HL-60/S4 (cell line): Measurements from ENCODE around the gene SCARB2.
"Not testable (repeated sequence)": the region's sequence is repeated elsewhere in the genome, so short reads cannot be mapped to it uniquely, and the experiment has no call there.

Source experiments
- in situ Hi-C: fragments of 300-500 bp; cut with MboI; formaldehyde crosslinking; loops from 2 replicates; pipeline ENCODE4 v1.14.3; 2022; ENCODE audit warnings: low sequenced_read_pairs

SCARB2 gene

GRCh38 chr4:76213415-76214176, at the start of gene SCARB2:
SCARB2 (minus strand) TSS chr4:76213824; CDS start chr4:76213543, 281 bp downstream.
- in situ Hi-C loops, result no loop called here

GRCh38 chr4:76260571-76260970, 46.9 kb upstream of the SCARB2 start:
- in situ Hi-C loops, result no loop called here

- in situ Hi-C loops, result no loop called here
Measured at GRCh38 chr4:76257824-76258223, 44.2 kb upstream of the SCARB2 start.

- in situ Hi-C loops, result no loop called here
Measured at GRCh38 chr4:76256968-76257367, 43.3 kb upstream of the SCARB2 start.

- in situ Hi-C loops, result no loop called here
Measured at GRCh38 chr4:76256032-76256431, 42.4 kb upstream of the SCARB2 start.

GRCh38 chr4:76253511-76253910, 39.9 kb upstream of the SCARB2 start:
- in situ Hi-C loops, result no loop called here

GRCh38 chr4:76252271-76252653, 38.6 kb upstream of the SCARB2 start:
- in situ Hi-C loops, result no loop called here

GRCh38 chr4:76251441-76252270, 38.0 kb upstream of the SCARB2 start, which contains the start of gene FAM47E:
FAM47E (plus strand) TSS chr4:76251721; CDS start chr4:76251747, 26 bp downstream.
- in situ Hi-C loops, result no loop called here

GRCh38 chr4:76250962-76251361, 37.3 kb upstream of the SCARB2 start:
- in situ Hi-C loops, result no loop called here

GRCh38 chr4:76246852-76247251, 33.2 kb upstream of the SCARB2 start:
- in situ Hi-C loops, result no loop called here

- in situ Hi-C loops, result no loop called here
Measured at GRCh38 chr4:76246025-76246424, 32.4 kb upstream of the SCARB2 start.

GRCh38 chr4:76243877-76244276, 30.3 kb upstream of the SCARB2 start:
- in situ Hi-C loops, result not testable (repeated sequence)

GRCh38 chr4:76240236-76240635, 26.6 kb upstream of the SCARB2 start:
- in situ Hi-C loops, result no loop called here

GRCh38 chr4:76238701-76239100, 25.1 kb upstream of the SCARB2 start:
- in situ Hi-C loops, result no loop called here

GRCh38 chr4:76238236-76238635, 24.6 kb upstream of the SCARB2 start:
- in situ Hi-C loops, result no loop called here

- in situ Hi-C loops, result no loop called here
Measured at GRCh38 chr4:76235915-76236314, 22.3 kb upstream of the SCARB2 start.

GRCh38 chr4:76235407-76235806, 21.8 kb upstream of the SCARB2 start:
- in situ Hi-C loops, result no loop called here

- in situ Hi-C loops, result no loop called here
Measured at GRCh38 chr4:76234679-76235044, 21.0 kb upstream of the SCARB2 start.

GRCh38 chr4:76233967-76234678, 20.5 kb upstream of the SCARB2 start:
- in situ Hi-C loops, result no loop called here

GRCh38 chr4:76233529-76233928, 19.9 kb upstream of the SCARB2 start:
- in situ Hi-C loops, result no loop called here

GRCh38 chr4:76233083-76233482, 19.5 kb upstream of the SCARB2 start:
- in situ Hi-C loops, result no loop called here
